ENCODE measurements around the gene OR4X2. TPM values are rescaled to one million over a fixed set of nuclear protein-coding genes. Genes with fewer than 3 reads are reported as not detected.

Gene OR4X2
- polyA plus RNA-seq, 1 donor (not counting 4 experiments of a cell fraction or from before 2014, with no cell fraction given), result not detected

- Histone ChIP-seq H3K27me3 (ENCODE audit: control insufficient read depth, extremely low read depth, insufficient read depth, low read length) (no peaks in the 10 kb centered on the region), H3K9me3 (ENCODE audit: control insufficient read depth, low read depth, low read length) (no peaks in the 10 kb centered on the region), H3K4me2 (ENCODE audit: control insufficient read depth, extremely low read depth, insufficient read depth, low read depth, low read length) (no peak overlapping the region), H4K20me1 (ENCODE audit: control insufficient read depth, extremely low read depth, insufficient read depth, low read length) (no peaks in the 10 kb centered on the region), H3K4me3 (ENCODE audit: control insufficient read depth in 2 of 3, extremely low read depth in 1 of 3, insufficient read depth in 2 of 3, low read depth in 1 of 3, low read length in 3 of 3) (no peak overlapping the region), H2AFZ (ENCODE audit: control insufficient read depth, low read length) (no peak overlapping the region), H3K9me1 (ENCODE audit: control insufficient read depth, extremely low read depth, insufficient read depth, low read length) (no peaks in the 10 kb centered on the region), H3K36me3 (ENCODE audit: control insufficient read depth in 2 of 2, extremely low read depth in 1 of 2, insufficient read depth in 2 of 2, low read length in 2 of 2) (no peaks in the 10 kb centered on the region), H3K79me2 (ENCODE audit: control insufficient read depth, insufficient read depth, low read length) (no peaks in the 10 kb centered on the region), H3K27ac (ENCODE audit: control insufficient read depth, insufficient read depth, low read length) (no peak overlapping the region), H3K4me1 (ENCODE audit: control insufficient read depth, extremely low read depth, insufficient read depth, low read length) (no peaks in the 10 kb centered on the region), H3K9ac (ENCODE audit: control insufficient read depth, extremely low read depth, insufficient read depth, low read length) (no peak overlapping the region)
- DNase-seq (ENCODE audit: low read depth, low spot score) (no peak), FAIRE-seq (no peak)
- TF ChIP-seq, protein P1, sequence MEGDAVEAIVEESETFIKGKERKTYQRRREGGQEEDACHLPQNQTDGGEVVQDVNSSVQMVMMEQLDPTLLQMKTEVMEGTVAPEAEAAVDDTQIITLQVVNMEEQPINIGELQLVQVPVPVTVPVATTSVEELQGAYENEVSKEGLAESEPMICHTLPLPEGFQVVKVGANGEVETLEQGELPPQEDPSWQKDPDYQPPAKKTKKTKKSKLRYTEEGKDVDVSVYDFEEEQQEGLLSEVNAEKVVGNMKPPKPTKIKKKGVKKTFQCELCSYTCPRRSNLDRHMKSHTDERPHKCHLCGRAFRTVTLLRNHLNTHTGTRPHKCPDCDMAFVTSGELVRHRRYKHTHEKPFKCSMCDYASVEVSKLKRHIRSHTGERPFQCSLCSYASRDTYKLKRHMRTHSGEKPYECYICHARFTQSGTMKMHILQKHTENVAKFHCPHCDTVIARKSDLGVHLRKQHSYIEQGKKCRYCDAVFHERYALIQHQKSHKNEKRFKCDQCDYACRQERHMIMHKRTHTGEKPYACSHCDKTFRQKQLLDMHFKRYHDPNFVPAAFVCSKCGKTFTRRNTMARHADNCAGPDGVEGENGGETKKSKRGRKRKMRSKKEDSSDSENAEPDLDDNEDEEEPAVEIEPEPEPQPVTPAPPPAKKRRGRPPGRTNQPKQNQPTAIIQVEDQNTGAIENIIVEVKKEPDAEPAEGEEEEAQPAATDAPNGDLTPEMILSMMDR (optimal IDR thresholded peaks at IDR 0.05 in 1 of 3, IDR thresholded peaks at IDR 0.05 in 1 of 3, conservative IDR thresholded peaks at IDR 0.05 in 1 of 3; ENCODE audit: extremely low read depth in 1 of 3, insufficient read depth in 2 of 3, low read length in 3 of 3), result no peak
- TF ChIP-seq EZH2 (IDR thresholded peaks at IDR 0.05; ENCODE audit: low read length), result no peak
- dilution Hi-C loops (cut with MboI; ENCODE audit: extremely low pct_ligation_motif_present, low sequenced_read_pairs), result no loop called here
Measured at GRCh38 chr11:48270621-48271020, 25.7 kb downstream of the OR4X2 start.

DNA sequence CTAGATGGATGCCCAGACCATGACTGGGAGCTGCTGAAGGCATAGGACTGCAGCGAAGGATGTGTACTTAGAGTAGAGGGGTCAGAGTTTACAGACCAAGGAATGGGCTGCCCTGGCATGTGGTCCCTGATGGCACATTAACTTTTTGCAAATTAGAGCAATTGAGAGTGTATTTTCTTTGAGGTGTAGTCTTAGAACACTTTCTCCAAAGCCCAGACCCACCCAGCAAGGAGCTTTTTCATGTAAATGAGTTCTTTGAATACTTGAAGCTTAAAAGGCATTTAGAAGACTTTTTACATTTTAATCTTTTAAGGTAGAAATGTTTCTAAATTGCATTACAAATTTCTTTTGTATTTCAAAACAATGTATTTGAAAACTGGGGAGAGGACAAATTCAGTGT is 27.7 kb downstream of the OR4X2 start:
- Histone ChIP-seq H3K4me2 (ENCODE audit: control insufficient read depth, extremely low read depth, insufficient read depth, low read depth, low read length) (no peak overlapping the region), H3K27ac (ENCODE audit: control insufficient read depth, insufficient read depth, low read length) (no peak overlapping the region), H3K27me3 (ENCODE audit: control insufficient read depth, extremely low read depth, insufficient read depth, low read length) (no peaks in the 10 kb centered on the region), H4K20me1 (ENCODE audit: control insufficient read depth, extremely low read depth, insufficient read depth, low read length) (no peaks in the 10 kb centered on the region), H3K9me3 (ENCODE audit: control insufficient read depth, low read depth, low read length) (no peaks in the 10 kb centered on the region), H3K36me3 (ENCODE audit: control insufficient read depth in 2 of 2, extremely low read depth in 1 of 2, insufficient read depth in 2 of 2, low read length in 2 of 2) (no peaks in the 10 kb centered on the region), H2AFZ (ENCODE audit: control insufficient read depth, low read length) (no peak overlapping the region), H3K79me2 (ENCODE audit: control insufficient read depth, insufficient read depth, low read length) (no peaks in the 10 kb centered on the region), H3K9ac (ENCODE audit: control insufficient read depth, extremely low read depth, insufficient read depth, low read length) (no peak overlapping the region), H3K9me1 (ENCODE audit: control insufficient read depth, extremely low read depth, insufficient read depth, low read length) (no peaks in the 10 kb centered on the region), H3K4me3 (ENCODE audit: control insufficient read depth in 2 of 3, extremely low read depth in 1 of 3, insufficient read depth in 2 of 3, low read depth in 1 of 3, low read length in 3 of 3) (no peak overlapping the region), H3K4me1 (ENCODE audit: control insufficient read depth, extremely low read depth, insufficient read depth, low read length) (no peaks in the 10 kb centered on the region)
- TF ChIP-seq EZH2 (IDR thresholded peaks at IDR 0.05; ENCODE audit: low read length), result no peak
- TF ChIP-seq, protein P1 (optimal IDR thresholded peaks at IDR 0.05 in 1 of 3, IDR thresholded peaks at IDR 0.05 in 1 of 3, conservative IDR thresholded peaks at IDR 0.05 in 1 of 3; ENCODE audit: extremely low read depth in 1 of 3, insufficient read depth in 2 of 3, low read length in 3 of 3), result no peak
- dilution Hi-C loops (cut with MboI; ENCODE audit: extremely low pct_ligation_motif_present, low sequenced_read_pairs), result no loop called here
- no peak for FAIRE-seq
- no peak for DNase-seq (ENCODE audit: low read depth, low spot score)

Other genes with a start within 250 kb of the OR4X2 start
- gene OR4B1, start 28.3 kb upstream of the OR4X2 start, polyA plus RNA-seq, result not detected in 3 replicates
- not detected in 3 replicates for gene OR4X1, start 18.8 kb downstream of the OR4X2 start, polyA plus RNA-seq
- gene OR4S1, start 61.1 kb downstream of the OR4X2 start, polyA plus RNA-seq, result not detected in 3 replicates
- gene OR4C3, start 79.8 kb downstream of the OR4X2 start, polyA plus RNA-seq, result not detected in 3 replicates
- gene OR4C5, start 121.4 kb downstream of the OR4X2 start, polyA plus RNA-seq, result not detected in 3 replicates
- gene OR4A47, start 243.7 kb downstream of the OR4X2 start, polyA plus RNA-seq, result not detected in 3 replicates